Activated CD8-positive, alpha-beta memory T cell treated with anti-CD3 and anti-CD28 coated beads, Interleukin-2, amount 50 U/mL, for 1 hour (primary cell): Measurements from ENCODE around the gene CROCC2.

Source experiments
- DNase-seq: peaks from one replicate; pipeline ENCODE4 v3.0.0-alpha.2; 2020; ENCODE audit errors: extremely low read depth

CROCC2 gene

GRCh38 chr2:240956171-240956934 is 50.2 kb downstream of the CROCC2 start:
- no peak for DNase-seq

- no peak for DNase-seq
These were observed 51.0 kb downstream of the CROCC2 start for GRCh38 chr2:240956935-240957655.

- no peak for DNase-seq
These were observed 51.7 kb downstream of the CROCC2 start for GRCh38 chr2:240957656-240958365.

- no peak for DNase-seq
These were observed 52.5 kb downstream of the CROCC2 start for GRCh38 chr2:240958366-240959213.

- no peak for DNase-seq
These were observed 53.2 kb downstream of the CROCC2 start for GRCh38 chr2:240959214-240959940.

- no peak for DNase-seq
These were observed 53.8 kb downstream of the CROCC2 start for GRCh38 chr2:240959941-240960308.

GRCh38 chr2:240960309-240960970 is 54.3 kb downstream of the CROCC2 start:
- no peak for DNase-seq

GRCh38 chr2:240960971-240961876 is 55.1 kb downstream of the CROCC2 start:
- no peak for DNase-seq

GRCh38 chr2:240961910-240962299 is 55.8 kb downstream of the CROCC2 start:
- no peak for DNase-seq

- no peak for DNase-seq
These were observed 56.3 kb downstream of the CROCC2 start for GRCh38 chr2:240962300-240963064.

GRCh38 chr2:240963065-240963867 is 57.1 kb downstream of the CROCC2 start:
- DNase-seq = no peak

GRCh38 chr2:240963868-240964703 is 58.0 kb downstream of the CROCC2 start:
- no peak for DNase-seq

- no peak for DNase-seq
These were observed 58.7 kb downstream of the CROCC2 start for GRCh38 chr2:240964704-240965295.

GRCh38 chr2:240965296-240965904 is 59.3 kb downstream of the CROCC2 start:
- no peak for DNase-seq

GRCh38 chr2:240965905-240966456 is 59.8 kb downstream of the CROCC2 start:
- DNase-seq = no peak

GRCh38 chr2:240966457-240966905 is 60.3 kb downstream of the CROCC2 start:
- DNase-seq = no peak
